Measurements from ENCODE around the gene CHGA.

The CHGA gene

DNA sequence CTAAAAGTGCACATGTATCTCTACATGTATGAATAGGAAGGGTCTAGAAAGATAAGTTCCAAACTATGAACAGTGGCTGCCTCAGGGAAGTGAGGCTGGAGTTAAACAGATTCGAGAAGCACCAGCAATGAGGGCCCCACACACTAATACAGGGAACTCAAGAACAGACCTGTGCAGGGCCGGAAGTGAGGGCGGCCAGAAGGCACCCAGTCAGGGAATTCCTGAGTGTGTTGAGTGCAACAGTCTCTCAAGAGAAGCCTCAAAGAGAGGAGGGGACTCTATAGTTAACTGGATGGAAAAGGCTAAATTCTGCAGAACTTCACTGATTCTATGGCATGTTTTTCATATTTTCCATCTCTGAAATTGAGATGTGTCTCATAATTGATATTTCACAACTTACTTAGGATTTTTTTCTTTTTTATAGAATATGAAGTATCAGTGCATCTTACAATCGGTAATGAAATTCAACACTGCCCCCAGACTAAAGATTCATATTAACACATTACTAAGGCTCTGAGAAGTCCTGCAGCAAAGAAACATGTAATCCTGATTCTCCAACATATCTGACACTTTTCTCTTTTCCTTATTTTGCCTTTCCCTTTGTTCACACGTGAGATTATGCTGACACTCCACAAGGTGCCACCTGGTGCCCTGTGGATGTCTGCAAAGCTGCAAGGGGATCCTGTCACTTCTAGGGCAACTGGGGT lies 61.3 kb downstream of the CHGA start:
- no peaks in the 10 kb centered on the region for H3K27me3 Mint-ChIP-seq
- peaks cover 13 to 22% of the 10 kb centered on the region in 2 donors for H3K9me3 Mint-ChIP-seq
- H3K4me1 Mint-ChIP-seq = peaks cover 6% of the 10 kb centered on the region
- H3K27ac Mint-ChIP-seq = no peak overlapping the region
- no peak for DNase-seq
- H3K4me3 Mint-ChIP-seq = no peak overlapping the region
- no peak for ATAC-seq
